Skeletal muscle satellite cell (primary cell): Measurements from ENCODE around the gene SBK2.

Experiments
- H3K27me3 ChIP-seq: 2 replicates; pipeline ENCODE4 v1.7.0; 2013; ENCODE audit warnings: low read length; ENCODE audit not compliant: control insufficient read depth, insufficient read depth
- H3K36me3 ChIP-seq: 2 replicates; pipeline ENCODE4 v1.7.0; 2013; ENCODE audit warnings: mild to moderate bottlenecking, control low read depth, low read length; ENCODE audit not compliant: insufficient read depth
- H3K4me1 ChIP-seq: 2 replicates; pipeline ENCODE4 v1.7.0; 2013; ENCODE audit warnings: low read length; ENCODE audit not compliant: control insufficient read depth, insufficient read depth
- H3K4me2 ChIP-seq: 2 replicates; pipeline ENCODE4 v1.7.0; 2013; ENCODE audit warnings: mild to moderate bottlenecking, low read length
- H3K4me3 ChIP-seq: 2 replicates; pipeline ENCODE4 v1.7.0; 2013; ENCODE audit warnings: low read length
- H3K9ac ChIP-seq: 2 replicates; pipeline ENCODE4 v1.7.0; 2013; ENCODE audit warnings: mild to moderate bottlenecking, low read depth, low read length, moderate library complexity
- H3K9me3 ChIP-seq: replicated peaks from 2 replicates; pipeline ENCODE4 v1.7.0; 2013; ENCODE audit warnings: mild to moderate bottlenecking, control low read depth, low read length

The SBK2 gene

GRCh38 chr19:55553217-55554182 is 16.6 kb upstream of the SBK2 start:
- H3K9ac ChIP-seq, result peak overlapping the region; percentile 44
- no peaks in the 10 kb centered on the region for H3K36me3 ChIP-seq
- peak overlapping the region; percentile 48 for H3K4me2 ChIP-seq
- no peak overlapping the region for H3K4me3 ChIP-seq
- peaks cover 35% of the 10 kb centered on the region for H3K4me1 ChIP-seq
- no peaks in the 10 kb centered on the region for H3K27me3 ChIP-seq
- H3K9me3 ChIP-seq, result no peaks in the 10 kb centered on the region

GRCh38 chr19:55552620-55553019 is 15.7 kb upstream of the SBK2 start:
- no peaks in the 10 kb centered on the region for H3K27me3 ChIP-seq
- no peaks in the 10 kb centered on the region for H3K36me3 ChIP-seq
- H3K9me3 ChIP-seq, result no peaks in the 10 kb centered on the region
- peak overlapping the region; percentile 48 for H3K4me2 ChIP-seq
- H3K9ac ChIP-seq, result peak overlapping the region; percentile 46
- H3K4me3 ChIP-seq, result no peak overlapping the region
- peaks cover 43% of the 10 kb centered on the region for H3K4me1 ChIP-seq

- Histone ChIP-seq H3K4me2 (peak overlapping the region; percentile 48), H3K4me3 (no peak overlapping the region), H3K27me3 (no peaks in the 10 kb centered on the region), H3K9me3 (no peaks in the 10 kb centered on the region), H3K4me1 (peaks cover 48% of the 10 kb centered on the region), H3K36me3 (no peaks in the 10 kb centered on the region), H3K9ac (peak overlapping the region; percentile 46)
Observed at GRCh38 chr19:55552206-55552605, 15.3 kb upstream of the SBK2 start.

- no peaks in the 10 kb centered on the region for H3K36me3 ChIP-seq
- peak overlapping the region; percentile 83 for H3K4me2 ChIP-seq
- H3K4me3 ChIP-seq, result peak overlapping the region; percentile 52
- H3K4me1 ChIP-seq, result peaks cover 65% of the 10 kb centered on the region
- peak overlapping the region; percentile 88 for H3K9ac ChIP-seq
- H3K27me3 ChIP-seq, result no peaks in the 10 kb centered on the region
- no peaks in the 10 kb centered on the region for H3K9me3 ChIP-seq
Observed at GRCh38 chr19:55550321-55550650, 13.4 kb upstream of the SBK2 start.

- Histone ChIP-seq H3K4me1 (peaks cover 70% of the 10 kb centered on the region), H3K4me3 (peak overlapping the region; percentile 52), H3K9ac (peak overlapping the region; percentile 88), H3K36me3 (no peaks in the 10 kb centered on the region), H3K27me3 (no peaks in the 10 kb centered on the region), H3K9me3 (no peaks in the 10 kb centered on the region), H3K4me2 (peak overlapping the region; percentile 83)
Observed at GRCh38 chr19:55549500-55550320, 12.8 kb upstream of the SBK2 start.

GRCh38 chr19:55546822-55547614 is 10.1 kb upstream of the SBK2 start:
- H3K9me3 ChIP-seq, result no peaks in the 10 kb centered on the region
- H3K4me1 ChIP-seq, result peaks cover 55% of the 10 kb centered on the region
- no peak overlapping the region for H3K9ac ChIP-seq
- no peaks in the 10 kb centered on the region for H3K27me3 ChIP-seq
- H3K4me3 ChIP-seq, result no peak overlapping the region
- H3K36me3 ChIP-seq, result no peaks in the 10 kb centered on the region
- peak overlapping the region; percentile 9 for H3K4me2 ChIP-seq

GRCh38 chr19:55546011-55546410 is 9.1 kb upstream of the SBK2 start:
- H3K27me3 ChIP-seq, result no peaks in the 10 kb centered on the region
- no peak overlapping the region for H3K4me3 ChIP-seq
- H3K36me3 ChIP-seq, result no peaks in the 10 kb centered on the region
- peaks cover 50% of the 10 kb centered on the region for H3K4me1 ChIP-seq
- H3K9me3 ChIP-seq, result no peaks in the 10 kb centered on the region
- peak overlapping the region; percentile 4 for H3K9ac ChIP-seq
- H3K4me2 ChIP-seq, result no peak overlapping the region

- H3K4me1 ChIP-seq, result peaks cover 50% of the 10 kb centered on the region
- H3K4me2 ChIP-seq, result no peak within 1 kb of the TSS
- H3K4me3 ChIP-seq, result no peak within 1 kb of the TSS
- peak within 1 kb of the TSS; percentile 4 for H3K9ac ChIP-seq
- no peaks in the 10 kb centered on the region for H3K36me3 ChIP-seq
- H3K27me3 ChIP-seq, result no peaks in the 10 kb centered on the region
- H3K9me3 ChIP-seq, result no peaks in the 10 kb centered on the region
Observed at GRCh38 chr19:55545443-55545842, 8.5 kb upstream of the SBK2 start, which contains the start of gene SBK3. Gene SBK3 (minus strand): TSS chr19:55545543. CDS start chr19:55545543, 0 bp downstream.

- H3K4me3 ChIP-seq, result no peak overlapping the region
- no peaks in the 10 kb centered on the region for H3K36me3 ChIP-seq
Observed at GRCh38 chr19:55544776-55545439, 8.0 kb upstream of the SBK2 start.

GRCh38 chr19:55544014-55544413 is 7.1 kb upstream of the SBK2 start:
- Histone ChIP-seq H3K9me3 (no peaks in the 10 kb centered on the region), H3K27me3 (no peaks in the 10 kb centered on the region), H3K9ac (no peak overlapping the region), H3K4me2 (no peak overlapping the region), H3K4me3 (no peak overlapping the region), H3K36me3 (no peaks in the 10 kb centered on the region), H3K4me1 (peaks cover 39% of the 10 kb centered on the region)

More at GRCh38 chr19:55544776-55545439, 8.0 kb upstream of the SBK2 start:
- Histone ChIP-seq H3K4me1 (peaks cover 45% of the 10 kb centered on the region), H3K4me2 (no peak overlapping the region), H3K27me3 (no peaks in the 10 kb centered on the region), H3K9me3 (no peaks in the 10 kb centered on the region), H3K9ac (no peak overlapping the region)
